SW480 (cell line): Measurements from ENCODE around the gene AHCYL1.

Source experiments
- DNase-seq: peaks from one replicate; pipeline ENCODE4 v3.0.0-alpha.2; 2016; ENCODE audit warnings: low spot score

The AHCYL1 gene

DNA sequence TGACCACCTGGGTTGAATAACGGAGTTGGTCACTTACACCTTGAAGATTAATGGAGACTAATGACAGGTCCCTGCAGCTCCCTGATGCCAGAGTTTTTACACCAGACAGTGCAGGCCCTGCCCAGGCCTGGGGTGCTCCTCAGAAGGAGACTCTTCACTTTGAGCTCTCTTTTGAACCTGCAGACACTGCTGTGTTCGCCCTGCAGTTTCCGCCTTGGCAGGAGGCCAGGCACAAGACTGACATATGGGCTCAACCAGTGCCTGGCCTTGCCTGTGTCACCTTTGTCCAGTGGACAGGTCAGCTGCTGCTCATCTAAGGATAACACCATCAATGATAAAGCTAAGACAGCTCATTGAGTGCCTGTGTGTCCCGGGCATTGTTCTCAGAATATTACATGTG, 55.1 kb downstream of the AHCYL1 start:
- no peak for DNase-seq

DNA sequence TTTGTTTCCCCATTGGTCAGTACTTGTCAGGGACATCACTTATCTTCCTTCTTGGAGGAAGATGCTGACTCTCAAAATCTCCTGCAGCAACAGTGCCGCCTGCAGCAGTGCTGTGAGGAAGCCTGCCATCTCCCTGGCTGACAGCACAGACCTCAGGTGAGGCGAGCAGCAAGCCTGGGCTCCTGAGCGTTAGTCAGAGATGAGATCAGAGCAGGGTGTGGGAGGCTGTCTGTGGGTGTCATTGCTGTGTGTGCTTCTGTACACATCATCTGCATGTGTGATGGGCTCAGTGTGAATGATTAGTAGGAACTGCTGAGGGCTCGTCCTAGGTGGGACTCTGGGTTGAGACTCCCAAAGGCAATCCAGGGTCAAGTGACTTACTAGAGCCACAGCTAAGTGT, 56.0 kb downstream of the AHCYL1 start:
- DNase-seq: no peak

DNA sequence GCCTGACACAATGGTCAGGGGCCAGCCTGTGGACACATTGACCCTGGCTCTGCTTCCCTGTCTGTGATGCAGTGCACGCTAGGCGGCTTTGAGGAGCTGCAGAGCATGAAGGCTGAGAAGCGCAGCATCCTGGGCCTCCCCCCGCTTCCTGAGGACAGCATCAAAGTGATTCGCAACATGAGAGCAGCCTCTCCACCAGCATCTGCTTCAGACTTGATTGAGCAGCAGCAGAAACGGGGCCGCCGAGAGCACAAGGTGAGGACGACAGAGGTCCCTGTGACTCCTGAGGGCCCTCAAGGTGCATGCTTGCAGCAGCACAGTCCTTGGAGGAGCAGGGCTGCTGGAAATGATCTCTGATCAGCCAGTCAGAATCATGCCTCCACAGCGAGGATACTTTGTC, 58.5 kb downstream of the AHCYL1 start:
- no peak for DNase-seq

DNA sequence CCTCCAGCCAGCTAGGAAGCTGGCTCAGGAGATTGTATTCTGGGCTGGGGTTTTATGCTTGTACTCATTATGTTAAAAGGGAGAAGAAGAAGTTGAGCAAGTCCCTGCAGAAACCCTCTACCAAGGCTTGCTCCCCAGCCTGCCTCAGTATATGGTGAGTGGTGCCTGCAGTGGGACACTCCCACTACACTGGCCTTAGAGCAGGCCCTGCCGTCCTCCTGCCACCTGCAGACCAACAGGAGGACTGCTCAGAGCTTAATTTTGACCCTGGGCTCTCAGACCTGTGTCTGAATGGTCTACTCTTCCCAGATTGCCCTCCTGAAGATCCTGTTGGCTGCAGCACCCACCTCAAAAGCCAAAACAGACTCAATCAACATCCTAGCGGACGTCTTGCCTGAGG, 62.9 kb downstream of the AHCYL1 start:
- peak; percentile 14 for DNase-seq

DNA sequence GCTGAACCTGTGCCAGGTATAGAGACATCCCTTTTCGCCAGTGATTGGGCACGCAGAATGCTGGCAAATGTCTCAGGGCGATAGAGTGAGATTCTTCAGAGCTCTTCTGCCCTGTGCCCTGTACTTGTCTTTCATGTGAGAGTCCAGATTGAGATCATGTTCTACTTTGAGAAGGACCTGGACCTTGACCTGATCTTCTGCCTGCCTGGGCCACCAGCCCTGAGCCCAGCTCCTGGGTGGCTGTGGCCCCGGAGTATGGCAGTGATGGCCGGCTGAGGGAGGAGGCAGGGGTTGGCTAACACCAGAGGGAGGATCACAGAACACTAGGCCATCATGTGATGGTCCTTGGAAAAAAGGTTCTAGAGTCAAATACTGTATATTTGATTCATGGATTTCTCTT, 63.7 kb downstream of the AHCYL1 start:
- no peak for DNase-seq

DNA sequence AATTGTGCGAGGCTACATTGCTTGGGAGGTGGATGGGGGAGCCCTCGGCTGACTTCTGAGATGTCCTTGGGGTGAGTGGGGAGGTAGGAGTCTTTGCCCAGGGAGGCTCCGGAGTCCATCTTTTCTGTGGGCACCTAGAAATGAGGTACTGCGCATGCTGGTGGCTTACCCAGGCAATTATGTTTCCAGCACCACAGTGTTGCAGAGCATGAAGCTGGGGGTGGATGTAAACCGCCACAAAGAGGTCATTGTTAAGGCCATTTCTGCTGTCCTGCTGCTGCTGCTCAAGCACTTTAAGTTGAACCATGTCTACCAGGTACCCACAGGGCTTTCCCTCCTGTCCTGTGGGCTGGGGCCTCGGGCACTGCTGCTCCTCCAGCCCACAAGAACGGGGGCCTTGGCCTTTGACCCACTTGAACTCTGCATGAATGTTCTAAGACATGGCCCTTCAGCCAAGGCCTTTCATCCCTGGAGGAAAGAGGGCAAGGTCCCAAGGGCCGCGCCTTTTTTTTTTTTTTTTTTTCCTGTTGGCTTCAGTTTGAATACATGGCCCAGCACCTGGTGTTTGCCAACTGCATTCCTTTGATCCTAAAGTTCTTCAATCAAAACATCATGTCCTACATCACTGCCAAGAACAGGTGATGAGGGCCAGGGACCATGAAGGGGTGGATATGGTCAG, 64.5 kb downstream of the AHCYL1 start:
- peak; percentile 84 for DNase-seq

DNA sequence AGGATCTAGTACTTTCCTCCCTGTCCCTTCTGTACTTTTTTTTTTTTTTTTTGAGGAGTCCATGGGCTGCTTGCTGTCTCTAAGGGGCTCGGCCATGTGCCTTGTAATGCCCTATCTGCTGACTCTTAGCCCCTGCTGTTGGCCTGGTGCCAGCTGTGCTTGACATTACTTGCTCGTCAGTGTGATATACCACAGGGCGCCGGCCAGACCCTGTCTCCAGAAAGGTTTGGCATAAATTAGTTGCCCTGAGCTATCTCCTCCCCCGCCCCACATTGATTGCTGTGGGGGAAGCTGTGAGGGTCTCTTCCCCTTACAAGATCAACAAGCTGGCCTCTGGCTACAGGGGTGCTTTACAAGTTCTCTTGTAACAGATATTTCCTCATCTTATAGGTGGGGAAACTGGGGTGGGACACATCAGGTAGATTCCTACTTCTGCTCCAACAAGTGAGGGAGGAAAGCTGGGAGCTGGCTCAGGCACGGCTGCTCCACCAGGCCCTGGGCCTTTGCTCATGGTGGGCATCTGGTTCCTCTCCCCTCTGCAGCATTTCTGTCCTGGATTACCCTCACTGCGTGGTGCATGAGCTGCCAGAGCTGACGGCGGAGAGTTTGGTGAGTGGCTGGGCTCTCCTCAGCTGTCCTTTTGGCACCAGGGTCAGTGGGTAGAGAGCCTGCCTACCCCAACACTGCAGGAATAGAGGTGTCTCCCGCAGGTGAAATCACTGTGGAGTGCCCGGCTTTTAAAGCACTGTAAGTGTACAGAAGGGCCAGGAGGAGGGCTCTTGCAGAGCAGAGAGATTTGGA, 65.4 kb downstream of the AHCYL1 start:
- DNase-seq: no peak

DNA sequence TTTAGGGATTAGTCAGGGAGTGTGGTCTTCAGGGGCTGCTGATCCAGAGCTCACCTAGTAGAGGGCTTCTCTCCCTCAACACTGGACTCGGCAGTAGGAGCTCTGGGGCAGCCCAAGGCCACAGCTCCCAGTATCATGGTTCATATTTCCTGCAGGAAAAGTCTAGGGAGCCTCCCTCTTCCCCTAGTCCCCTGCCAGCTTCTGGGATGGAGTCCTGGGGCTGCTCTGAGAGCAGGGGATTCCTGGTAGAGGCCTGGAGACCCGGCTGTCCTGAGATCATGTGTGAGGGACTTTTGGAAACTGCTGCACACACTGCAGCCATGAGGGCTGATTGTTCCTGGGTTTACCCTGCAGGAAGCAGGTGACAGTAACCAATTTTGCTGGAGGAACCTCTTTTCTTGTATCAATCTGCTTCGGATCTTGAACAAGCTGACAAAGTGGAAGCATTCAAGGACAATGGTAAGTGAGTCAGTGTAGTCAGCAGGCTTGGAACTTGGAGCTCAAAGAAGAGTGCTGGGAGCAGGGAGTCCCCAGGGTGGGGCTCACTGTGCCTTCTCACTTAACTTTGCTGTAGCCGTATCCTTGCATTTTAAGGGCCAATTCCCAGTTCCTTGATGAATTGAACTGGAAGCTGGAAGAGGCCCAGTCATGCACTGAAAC, 66.2 kb downstream of the AHCYL1 start:
- DNase-seq: no peak

DNA sequence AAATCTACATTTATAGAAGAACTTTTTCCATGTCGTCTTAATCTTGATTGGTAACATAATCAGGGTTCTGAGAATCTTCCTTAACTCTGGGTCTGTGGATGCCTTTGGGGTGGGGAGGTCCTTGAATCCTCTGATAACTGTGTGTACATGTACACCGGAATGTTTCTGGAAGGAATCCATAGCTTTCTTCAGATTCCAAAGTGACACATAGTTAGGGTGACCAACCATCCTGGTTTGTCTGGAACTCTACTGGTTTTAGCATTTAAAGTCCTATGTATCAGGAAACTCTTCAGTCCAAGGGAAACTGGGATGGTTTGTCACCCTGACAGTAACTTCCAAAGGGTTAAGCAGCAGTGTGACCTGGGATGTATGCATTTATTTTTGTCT, 66.7 kb downstream of the AHCYL1 start:
- no peak for DNase-seq

DNA sequence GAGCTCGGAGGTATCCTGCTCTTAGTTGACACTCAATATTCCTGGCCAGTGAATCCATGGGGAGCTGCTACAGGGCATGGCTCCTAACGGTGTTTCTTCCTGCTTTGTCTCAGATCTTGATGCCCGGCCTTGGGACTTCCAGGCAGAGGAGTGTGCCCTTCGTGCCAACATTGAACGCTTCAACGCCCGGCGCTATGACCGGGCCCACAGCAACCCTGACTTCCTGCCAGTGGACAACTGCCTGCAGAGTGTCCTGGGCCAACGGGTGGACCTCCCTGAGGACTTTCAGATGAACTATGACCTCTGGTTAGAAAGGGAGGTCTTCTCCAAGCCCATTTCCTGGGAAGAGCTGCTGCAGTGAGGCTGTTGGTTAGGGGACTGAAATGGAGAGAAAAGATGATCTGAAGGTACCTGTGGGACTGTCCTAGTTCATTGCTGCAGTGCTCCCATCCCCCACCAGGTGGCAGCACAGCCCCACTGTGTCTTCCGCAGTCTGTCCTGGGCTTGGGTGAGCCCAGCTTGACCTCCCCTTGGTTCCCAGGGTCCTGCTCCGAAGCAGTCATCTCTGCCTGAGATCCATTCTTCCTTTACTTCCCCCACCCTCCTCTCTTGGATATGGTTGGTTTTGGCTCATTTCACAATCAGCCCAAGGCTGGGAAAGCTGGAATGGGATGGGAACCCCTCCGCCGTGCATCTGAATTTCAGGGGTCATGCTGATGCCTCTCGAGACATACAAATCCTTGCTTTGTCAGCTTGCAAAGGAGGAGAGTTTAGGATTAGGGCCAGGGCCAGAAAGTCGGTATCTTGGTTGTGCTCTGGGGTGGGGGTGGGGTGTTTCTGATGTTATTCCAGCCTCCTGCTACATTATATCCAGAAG, 69.2 kb downstream of the AHCYL1 start:
- peak; percentile 19 for DNase-seq

DNA sequence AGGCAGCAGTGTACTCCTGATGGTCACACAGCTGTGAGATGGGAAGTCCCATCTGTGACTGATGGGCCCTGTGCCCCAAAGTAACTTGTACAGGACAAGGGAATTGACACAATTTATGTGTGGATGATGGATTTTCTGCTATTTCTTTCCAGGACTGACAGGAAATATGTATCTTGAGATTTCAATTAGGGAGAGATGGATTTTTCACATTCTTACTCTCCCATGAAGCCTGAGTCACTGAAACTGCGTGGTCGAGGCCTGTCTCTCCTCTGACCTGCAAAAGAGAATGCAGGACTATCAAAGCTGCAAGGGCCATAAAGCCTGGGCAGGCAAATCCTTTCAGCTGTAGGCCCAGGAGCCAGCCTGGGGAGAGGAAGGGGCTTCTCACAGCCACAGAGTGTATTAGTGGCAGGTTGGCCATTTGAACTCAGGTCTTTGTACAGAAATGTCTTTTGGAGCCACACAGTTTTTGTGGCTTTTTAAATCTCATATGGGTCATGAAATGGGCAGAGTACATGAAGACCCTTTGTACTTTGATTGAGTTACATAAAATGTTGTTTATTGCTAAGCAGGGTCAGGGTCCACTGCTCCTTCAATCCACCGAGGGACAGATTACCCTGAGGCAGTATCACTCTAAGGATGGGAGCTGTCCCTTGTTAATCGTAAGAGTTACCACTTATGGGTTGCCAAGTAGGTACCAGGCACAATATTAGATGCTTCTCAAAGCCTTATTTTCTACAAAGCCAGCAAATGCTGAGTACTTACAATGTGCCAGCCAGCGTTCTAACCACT, 71.1 kb downstream of the AHCYL1 start:
- DNase-seq: no peak

DNA sequence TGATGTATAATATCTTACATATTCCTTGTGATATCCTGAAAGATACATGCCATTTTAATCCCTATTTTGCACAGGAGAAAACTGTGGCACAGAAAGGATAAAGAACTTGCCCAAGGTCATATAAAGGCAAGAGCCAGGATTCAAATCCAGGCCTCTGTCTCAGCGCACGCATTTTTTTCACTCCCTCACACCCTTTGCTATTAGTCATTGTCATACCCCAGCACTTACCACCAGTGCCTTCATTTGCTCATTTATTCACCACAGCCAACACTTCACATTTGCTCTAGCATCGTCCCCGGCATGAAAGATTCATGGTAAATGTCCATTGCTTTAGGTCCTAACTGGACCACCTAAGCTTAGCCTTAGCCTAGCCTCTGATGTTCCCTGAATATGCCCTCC, 71.7 kb downstream of the AHCYL1 start:
- no peak for DNase-seq

DNA sequence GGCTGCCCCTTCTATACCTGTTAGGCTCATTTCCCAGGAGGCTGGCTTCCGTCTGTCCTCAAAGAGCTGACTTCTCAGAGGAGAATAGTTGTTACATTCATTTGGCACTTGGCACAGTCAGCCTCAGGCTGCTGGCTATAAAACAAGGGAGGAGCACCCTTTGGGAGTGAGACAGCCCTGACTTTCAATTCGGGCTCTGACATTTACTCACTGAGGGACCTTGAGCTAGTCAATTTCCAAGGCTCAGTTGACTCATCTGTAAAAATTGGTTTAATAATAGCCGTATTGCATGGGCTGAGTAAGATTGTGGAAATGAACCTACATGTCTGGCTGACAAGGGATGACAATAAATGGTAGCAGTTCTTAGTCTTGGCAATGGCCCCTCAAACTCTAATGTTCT, 72.2 kb downstream of the AHCYL1 start:
- no peak for DNase-seq

DNA sequence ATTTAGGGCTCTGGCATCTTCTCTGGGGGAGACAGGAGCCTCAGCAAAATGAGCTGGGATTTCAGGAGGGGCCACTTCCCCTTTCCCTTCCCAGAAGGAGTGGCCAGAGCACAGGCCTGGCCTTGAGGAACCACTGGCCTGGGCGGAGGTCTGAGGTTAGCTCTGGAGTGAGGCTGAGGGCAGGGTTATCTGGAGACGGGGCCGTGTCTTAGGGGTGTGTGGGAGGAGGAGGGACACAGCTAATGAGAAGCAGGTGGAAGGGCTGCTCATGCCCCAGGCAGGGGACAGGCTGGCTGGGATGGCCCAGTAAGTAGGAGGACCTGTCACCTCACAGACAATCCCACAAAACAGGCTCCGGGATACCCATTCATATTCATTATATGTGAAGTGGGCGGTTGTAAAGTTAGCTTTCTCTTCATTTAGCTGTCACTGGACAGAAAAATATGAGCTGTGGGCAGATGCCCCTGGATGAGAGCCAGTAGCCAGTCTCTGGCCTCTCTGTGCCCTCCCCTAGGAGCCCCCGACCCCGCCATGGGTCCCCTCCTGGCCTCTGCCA, 73.5 kb downstream of the AHCYL1 start:
- no peak for DNase-seq

DNA sequence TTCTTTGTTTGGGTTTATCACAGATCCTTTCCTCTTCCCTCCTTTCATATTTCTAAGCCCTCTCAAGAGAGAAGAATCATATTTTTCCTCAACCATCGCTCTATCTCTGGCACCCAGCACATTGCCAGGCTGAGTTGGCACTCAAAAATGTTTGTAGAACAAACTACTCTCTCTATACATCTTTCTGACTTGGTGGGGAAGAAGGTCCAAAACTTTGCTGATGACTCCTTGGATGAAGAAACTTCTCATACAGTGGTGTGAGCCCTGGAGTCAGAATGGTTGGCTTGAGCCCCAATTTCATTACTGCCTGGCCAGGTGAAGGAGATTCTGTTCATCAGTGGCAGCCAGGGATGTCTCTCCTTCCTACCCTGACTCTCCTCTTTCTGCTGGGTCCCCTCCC, 74.0 kb downstream of the AHCYL1 start:
- DNase-seq: no peak

DNA sequence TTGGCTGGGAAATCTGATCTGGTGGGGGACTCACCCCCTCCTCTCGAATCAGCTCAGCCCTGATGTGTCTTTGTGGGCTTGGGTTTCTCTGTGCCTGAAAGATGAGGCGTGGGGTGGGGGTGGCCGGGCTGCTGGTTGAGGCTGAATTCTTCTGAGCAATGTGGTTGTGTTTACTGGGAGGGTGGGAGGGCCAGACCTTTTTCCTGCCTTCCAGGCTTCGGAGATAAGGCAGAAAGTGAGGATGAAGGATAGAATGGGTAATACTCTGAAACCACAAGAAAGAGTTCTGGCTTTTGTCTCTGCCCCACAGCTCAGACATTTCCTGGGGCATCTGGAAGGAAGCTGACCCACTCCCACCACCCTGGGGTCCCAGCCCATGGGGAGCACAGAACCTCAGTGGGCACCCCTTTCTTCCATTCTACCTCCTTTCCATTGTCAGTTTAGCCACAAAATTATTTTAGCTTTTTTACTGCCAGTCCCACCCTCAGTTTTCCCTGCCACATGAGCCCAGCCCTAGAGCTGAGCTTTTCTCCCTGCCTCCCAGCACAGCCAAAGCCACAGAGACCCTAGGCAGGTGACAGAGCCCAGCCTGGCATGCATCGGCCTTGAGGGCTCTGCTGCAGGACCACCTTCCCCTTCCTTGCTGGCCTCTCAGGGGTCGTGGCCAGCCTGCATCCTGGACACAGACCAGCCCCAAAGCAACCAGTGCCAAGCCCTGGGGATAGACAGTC, 74.7 kb downstream of the AHCYL1 start:
- no peak for DNase-seq

DNA sequence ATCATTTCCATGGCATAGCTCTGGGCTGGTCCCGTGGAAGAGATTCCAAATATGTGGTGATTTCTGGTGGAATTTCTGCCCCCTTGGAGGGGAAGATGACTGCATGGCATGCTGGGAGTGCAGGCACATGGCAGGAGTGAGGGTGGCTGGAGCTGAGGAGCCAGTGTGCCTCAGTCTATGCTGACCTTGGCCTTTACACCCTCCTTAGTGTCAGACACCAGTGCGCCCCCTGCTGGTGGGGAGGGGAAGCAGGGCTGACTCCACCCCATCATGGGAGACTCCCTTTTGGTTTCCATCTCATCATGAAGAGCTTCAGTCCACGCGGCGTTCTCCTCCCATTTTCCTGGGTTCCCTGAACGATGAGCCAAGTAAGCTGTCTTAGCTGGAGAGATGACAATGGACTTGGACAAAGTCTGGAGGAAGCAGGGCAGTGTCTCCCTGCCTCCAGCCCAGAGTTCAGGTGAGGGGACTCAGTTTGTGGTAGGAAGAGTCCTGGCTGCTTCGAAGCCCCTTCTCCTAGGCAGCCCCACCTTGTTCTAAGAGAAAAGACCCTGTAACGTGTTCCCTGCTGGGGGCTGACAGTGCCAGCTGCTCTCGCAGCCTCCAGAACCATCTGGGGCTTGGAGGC, 75.6 kb downstream of the AHCYL1 start:
- DNase-seq: peak; percentile 24

DNA sequence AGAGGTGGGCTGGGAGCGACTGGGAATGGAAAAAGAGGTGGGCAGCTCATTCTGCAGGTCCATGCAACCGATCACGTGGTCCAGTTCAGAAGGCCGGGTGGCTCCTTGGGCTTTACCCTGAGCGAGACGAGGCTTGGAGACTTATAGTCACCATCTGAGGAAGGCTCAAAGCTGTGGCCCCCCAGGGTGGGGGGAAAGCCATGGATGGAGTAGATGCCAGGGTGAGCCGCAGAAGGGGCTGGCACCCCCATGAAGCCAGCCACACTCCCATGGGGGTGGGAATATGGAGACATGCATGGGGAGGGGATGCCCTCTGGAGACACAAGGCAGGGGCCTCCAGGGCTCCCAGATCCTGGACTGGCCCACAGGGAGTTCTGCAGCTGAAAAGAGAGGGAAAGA, 76.1 kb downstream of the AHCYL1 start:
- DNase-seq: no peak

DNA sequence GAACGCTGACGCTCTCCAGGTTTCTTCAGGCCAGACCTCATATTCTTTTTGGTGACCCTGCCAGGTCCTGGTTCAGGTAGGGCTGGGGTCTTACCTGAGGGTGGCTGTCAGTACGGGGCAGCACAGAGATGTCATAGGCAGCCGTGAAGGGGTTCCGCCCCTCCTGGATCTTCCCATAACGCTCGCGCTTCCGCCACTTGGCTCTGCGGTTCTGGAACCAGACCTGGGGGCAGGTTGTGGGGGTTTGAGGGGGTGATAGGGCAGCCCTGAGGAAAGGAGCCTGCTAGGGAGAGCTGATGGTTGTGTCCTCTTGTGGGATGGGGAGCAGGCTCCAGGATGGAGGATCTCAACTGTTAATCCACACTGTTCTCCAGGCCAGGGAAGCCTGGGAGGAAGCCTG, 76.8 kb downstream of the AHCYL1 start:
- DNase-seq: no peak

DNA sequence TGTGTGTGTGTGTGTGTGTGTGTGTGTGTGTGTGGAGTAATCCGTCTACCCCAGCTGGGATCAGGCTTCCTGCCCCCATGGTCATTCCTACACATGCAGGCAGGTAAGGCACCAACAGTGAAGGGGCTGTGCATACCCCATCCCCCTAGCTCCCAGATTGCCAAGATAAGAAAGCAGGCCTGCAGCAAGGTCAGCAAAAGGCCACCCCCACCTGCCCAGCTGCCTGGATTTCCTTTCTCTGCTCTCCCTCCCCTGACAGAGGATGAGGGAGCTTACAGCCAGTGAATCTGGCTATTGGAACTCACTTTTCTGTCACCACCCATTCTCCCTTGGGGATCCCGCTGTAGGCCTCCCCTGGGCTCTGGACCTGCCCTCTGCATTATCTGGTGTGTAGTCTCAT, 78.0 kb downstream of the AHCYL1 start:
- no peak for DNase-seq
